ENCODE measurements around the gene SLC38A11.
"Not testable (repeated sequence)": the region's sequence is repeated elsewhere in the genome, so short reads cannot be mapped to it uniquely, and the experiment has no call there.

The SLC38A11 gene

DNA sequence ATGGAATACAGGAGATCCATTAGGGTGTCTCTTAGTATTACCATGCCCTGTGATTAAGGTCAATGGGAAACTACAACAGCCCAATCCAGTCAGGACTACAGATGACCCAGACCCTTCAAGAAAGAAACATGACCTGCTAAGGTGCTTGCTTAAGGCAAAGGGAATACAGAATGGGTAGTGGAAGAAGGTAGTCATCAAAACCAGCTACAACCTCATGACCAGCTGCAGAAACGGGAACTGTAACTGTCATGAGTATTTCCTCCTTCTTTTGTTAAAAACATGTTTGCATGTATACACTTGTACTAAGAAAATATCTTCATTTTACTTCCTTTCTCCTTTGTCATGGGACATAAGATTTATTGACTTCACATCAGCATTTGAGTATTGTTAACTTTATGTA lies 88.9 kb downstream of the SLC38A11 start:
- Histone ChIP-seq H3K27ac (ENCODE audit: insufficient read depth in 1 of 2, low read depth in 1 of 2, low read length in 2 of 2, poor library complexity in 1 of 2, severe bottlenecking in 2 of 2) (peak overlapping the region in 1 of 2 experiments; percentile 39), H3K4me1 (ENCODE audit: control extremely low read depth in 1 of 4, control insufficient read depth in 4 of 4, insufficient read depth in 4 of 4, low read length in 3 of 4) (peaks cover 0 to 19% (median 9%) of the 10 kb centered on the region in 4 experiments)
- H3K4me3 ChIP-seq (ENCODE audit: control insufficient read depth in 1 of 7, extremely low read depth in 1 of 7, insufficient read depth in 4 of 7, low read depth in 2 of 7, low read length in 6 of 7); CTCF ChIA-PET; H3K9me3 ChIP-seq (ENCODE audit: control extremely low read depth in 1 of 5, control insufficient read depth in 4 of 5, insufficient read depth in 2 of 5, low read depth in 1 of 5, low read length in 4 of 5); H3K27me3 ChIP-seq (replicated peaks in 2 of 5; ENCODE audit: control insufficient read depth in 4 of 5, insufficient read depth in 5 of 5, low read length in 4 of 5); H3K36me3 ChIP-seq (ENCODE audit: control insufficient read depth in 4 of 4, insufficient read depth in 4 of 4, low read length in 3 of 4): not testable (repeated sequence)
- POLR2A ChIA-PET: interaction anchor here (0.6 kb wide), 1 partner anchor 11 kb away, joined by 3 read pairs; no protein-coding TSS in a partner anchor
- peak; percentile 31 to 92 (median 85) for DNase-seq
- WGBS (ENCODE audit: insufficient coverage): no CpG with 5 or more reads among the region's 1 CpG

DNA sequence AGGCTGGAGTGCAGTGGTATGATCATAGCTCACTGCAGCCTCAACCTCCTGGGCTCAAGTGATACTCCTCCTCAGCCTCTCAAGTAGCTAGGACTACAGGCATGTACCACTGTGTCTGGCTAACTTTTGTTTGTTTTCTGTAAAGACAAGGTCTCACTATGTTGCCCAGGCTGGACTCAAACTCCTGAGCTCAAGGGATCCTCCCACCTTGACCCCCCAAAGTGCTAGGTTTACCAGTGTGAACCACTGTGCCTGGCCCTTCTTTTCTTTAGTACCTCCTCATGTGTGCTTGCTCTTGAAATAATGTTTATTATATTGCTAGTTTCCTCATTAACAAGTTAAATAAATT lies 94.7 kb downstream of the SLC38A11 start:
- ChIA-PET CTCF (interaction anchor here (0.6 to 2.1 kb wide), 3 partner anchors 16 to 72 kb away, joined by 3 to 6 read pairs (median 5); no protein-coding TSS in a partner anchor), POLR2A (no interaction called here)

DNA sequence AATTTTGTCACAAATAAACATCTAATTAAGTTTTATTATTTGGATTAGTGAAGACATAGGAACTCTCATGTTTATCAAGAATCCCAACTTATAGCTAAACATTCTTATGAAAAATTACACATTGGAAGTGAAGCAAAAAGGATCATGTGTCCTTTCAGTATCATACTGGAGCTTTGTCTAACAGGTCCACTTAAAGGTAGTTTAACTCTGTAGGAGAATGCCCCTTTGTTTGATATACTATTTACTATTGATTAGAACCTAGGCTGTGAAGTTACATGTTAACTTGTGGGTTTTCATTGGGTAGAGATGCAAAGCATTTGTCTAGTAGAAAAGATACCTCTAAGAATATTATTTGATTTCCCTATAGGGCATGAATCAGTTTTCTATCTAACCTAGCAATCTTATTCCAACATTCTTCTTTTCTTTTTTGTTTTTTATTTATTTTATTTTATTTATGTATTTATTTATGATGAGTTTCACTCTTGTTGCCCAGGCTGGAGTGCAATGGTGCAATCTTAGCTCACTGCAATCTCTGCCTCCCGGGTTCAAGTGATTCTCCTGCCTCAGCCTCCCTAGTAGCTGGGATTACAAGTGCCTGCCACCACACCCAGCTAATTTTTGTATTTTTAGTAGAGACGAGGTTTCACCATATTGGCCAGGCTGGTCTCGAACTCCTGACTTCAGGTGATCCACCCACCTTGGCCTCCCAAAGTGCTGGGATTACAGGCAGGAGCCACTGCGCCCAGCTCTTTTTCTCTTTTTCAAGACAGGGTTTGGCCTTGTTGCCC lies 95.2 kb downstream of the SLC38A11 start:
- CTCF ChIA-PET: interaction anchor here (0.6 to 1.4 kb wide), 4 partner anchors 15 to 72 kb away, joined by 3 to 5 read pairs (median 4); partner anchors contain the start of gene COBLL1
- no CpG with 5 or more reads among the region's 4 CpGs for WGBS (ENCODE audit: insufficient coverage)
- POLR2A ChIA-PET; H3K27ac ChIP-seq (ENCODE audit: insufficient read depth in 1 of 2, low read depth in 1 of 2, low read length in 2 of 2, poor library complexity in 1 of 2, severe bottlenecking in 2 of 2); H3K27me3 ChIP-seq (replicated peaks in 2 of 5; ENCODE audit: control insufficient read depth in 4 of 5, insufficient read depth in 5 of 5, low read length in 4 of 5); H3K4me3 ChIP-seq (ENCODE audit: control insufficient read depth in 1 of 7, extremely low read depth in 1 of 7, insufficient read depth in 4 of 7, low read depth in 2 of 7, low read length in 6 of 7); H3K4me1 ChIP-seq (ENCODE audit: control extremely low read depth in 1 of 4, control insufficient read depth in 4 of 4, insufficient read depth in 4 of 4, low read length in 3 of 4); H3K9me3 ChIP-seq (ENCODE audit: control extremely low read depth in 1 of 5, control insufficient read depth in 4 of 5, insufficient read depth in 2 of 5, low read depth in 1 of 5, low read length in 4 of 5); H3K36me3 ChIP-seq (ENCODE audit: control insufficient read depth in 4 of 4, insufficient read depth in 4 of 4, low read length in 3 of 4); DNase-seq: not testable (repeated sequence)

More for the DNA sequence above, 94.7 kb downstream of the SLC38A11 start:
- Histone ChIP-seq H3K9me3 (ENCODE audit: control extremely low read depth in 1 of 5, control insufficient read depth in 4 of 5, insufficient read depth in 2 of 5, low read depth in 1 of 5, low read length in 4 of 5) (no peaks in the 10 kb centered on the region), H3K36me3 (ENCODE audit: control insufficient read depth in 4 of 4, insufficient read depth in 4 of 4, low read length in 3 of 4) (no peaks in the 10 kb centered on the region), H3K4me1 (ENCODE audit: control extremely low read depth in 1 of 4, control insufficient read depth in 4 of 4, insufficient read depth in 4 of 4, low read length in 3 of 4) (peaks cover 0 to under 1% (median 0%) of the 10 kb centered on the region in 4 experiments), H3K4me3 (ENCODE audit: control insufficient read depth in 1 of 7, extremely low read depth in 1 of 7, insufficient read depth in 4 of 7, low read depth in 2 of 7, low read length in 6 of 7) (no peak overlapping the region), H3K27me3 (replicated peaks in 2 of 5; ENCODE audit: control insufficient read depth in 4 of 5, insufficient read depth in 5 of 5, low read length in 4 of 5) (no peaks in the 10 kb centered on the region), H3K27ac (ENCODE audit: insufficient read depth in 1 of 2, low read depth in 1 of 2, low read length in 2 of 2, poor library complexity in 1 of 2, severe bottlenecking in 2 of 2) (no peak overlapping the region)
- no peak for DNase-seq

DNA sequence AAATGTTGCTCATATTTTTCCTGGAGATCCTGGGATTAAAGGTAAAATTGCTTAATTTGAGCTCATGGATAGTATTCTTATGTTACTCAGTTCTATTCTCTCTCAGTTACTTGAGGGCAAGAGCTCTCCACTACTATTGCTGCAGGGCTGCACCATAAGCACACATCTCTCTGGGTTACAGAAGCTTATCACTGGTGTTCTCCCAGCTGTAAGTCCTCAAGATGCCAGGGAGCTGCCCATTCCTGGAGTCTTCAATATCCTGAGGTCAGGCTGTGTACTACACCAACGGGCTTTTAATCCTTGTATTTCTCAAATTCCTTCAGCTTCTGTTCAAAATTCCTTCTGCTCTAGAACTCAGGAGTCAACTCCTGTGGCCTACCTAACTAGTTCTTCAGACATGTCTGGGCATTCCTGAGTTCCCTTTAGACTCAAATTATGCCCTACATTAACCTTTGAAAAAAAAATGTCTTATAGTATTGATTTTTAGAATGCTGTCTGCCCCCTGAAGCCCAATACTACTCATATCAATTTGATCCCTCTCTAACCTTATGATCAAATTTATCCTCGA lies 96.0 kb downstream of the SLC38A11 start:
- no peak overlapping the region for H3K4me3 ChIP-seq (ENCODE audit: control insufficient read depth in 1 of 7, extremely low read depth in 1 of 7, insufficient read depth in 4 of 7, low read depth in 2 of 7, low read length in 6 of 7)
- H3K4me1 ChIP-seq (ENCODE audit: control extremely low read depth in 1 of 4, control insufficient read depth in 4 of 4, insufficient read depth in 4 of 4, low read length in 3 of 4): no peaks in the 10 kb centered on the region
- 100% methylated on average over 1 of the region's 2 CpGs for WGBS (ENCODE audit: insufficient coverage)
- no peak for DNase-seq
- H3K9me3 ChIP-seq (ENCODE audit: control extremely low read depth in 1 of 5, control insufficient read depth in 4 of 5, insufficient read depth in 2 of 5, low read depth in 1 of 5, low read length in 4 of 5): no peaks in the 10 kb centered on the region
- no peaks in the 10 kb centered on the region for H3K36me3 ChIP-seq (ENCODE audit: control insufficient read depth in 4 of 4, insufficient read depth in 4 of 4, low read length in 3 of 4)
- CTCF ChIA-PET: interaction anchor here (1.0 to 2.3 kb wide), 4 partner anchors 16 to 55 kb away, joined by 3 to 7 read pairs (median 4); partner anchors contain the start of gene COBLL1
- H3K27me3 ChIP-seq (replicated peaks in 2 of 5; ENCODE audit: control insufficient read depth in 4 of 5, insufficient read depth in 5 of 5, low read length in 4 of 5): no peaks in the 10 kb centered on the region
- POLR2A ChIA-PET: no interaction called here
- no peak overlapping the region for H3K27ac ChIP-seq (ENCODE audit: insufficient read depth in 1 of 2, low read depth in 1 of 2, low read length in 2 of 2, poor library complexity in 1 of 2, severe bottlenecking in 2 of 2)

DNA sequence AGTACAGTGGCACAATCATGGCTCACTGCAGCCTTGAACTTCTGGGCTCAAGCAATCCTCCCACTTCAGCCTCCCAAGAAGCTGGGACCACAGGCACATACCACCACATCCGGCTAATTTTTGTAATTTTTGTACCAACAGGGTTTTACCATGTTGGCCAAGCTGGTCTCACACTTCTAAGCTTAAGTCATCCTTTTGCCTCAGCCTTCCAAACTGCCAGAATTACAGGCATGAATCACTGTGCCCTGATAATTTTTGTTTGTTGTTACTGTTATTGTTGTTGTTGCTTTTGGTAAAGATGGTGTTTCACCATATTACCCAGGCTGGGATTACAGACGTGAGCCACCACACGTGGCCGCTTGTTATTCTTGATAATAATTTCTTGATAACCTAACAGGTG lies 103.2 kb downstream of the SLC38A11 start:
- Histone ChIP-seq H3K27ac (ENCODE audit: insufficient read depth in 1 of 2, low read depth in 1 of 2, low read length in 2 of 2, poor library complexity in 1 of 2, severe bottlenecking in 2 of 2) (no peak overlapping the region), H3K36me3 (ENCODE audit: control insufficient read depth in 4 of 4, insufficient read depth in 4 of 4, low read length in 3 of 4) (no peaks in the 10 kb centered on the region), H3K4me3 (ENCODE audit: control insufficient read depth in 1 of 7, extremely low read depth in 1 of 7, insufficient read depth in 4 of 7, low read depth in 2 of 7, low read length in 6 of 7) (no peak overlapping the region), H3K27me3 (replicated peaks in 2 of 5; ENCODE audit: control insufficient read depth in 4 of 5, insufficient read depth in 5 of 5, low read length in 4 of 5) (no peaks in the 10 kb centered on the region), H3K4me1 (ENCODE audit: control extremely low read depth in 1 of 4, control insufficient read depth in 4 of 4, insufficient read depth in 4 of 4, low read length in 3 of 4) (peaks cover 0 to 23% (median 7%) of the 10 kb centered on the region in 4 experiments), H3K9me3 (ENCODE audit: control extremely low read depth in 1 of 5, control insufficient read depth in 4 of 5, insufficient read depth in 2 of 5, low read depth in 1 of 5, low read length in 4 of 5) (no peaks in the 10 kb centered on the region)
- 100% methylated on average over 3 of the region's 4 CpGs for WGBS (ENCODE audit: insufficient coverage)
- CTCF ChIA-PET: interaction anchor here (1.5 kb wide), 1 partner anchor 10 kb away, joined by 5 read pairs; the partner anchor contains the start of gene COBLL1
- POLR2A ChIA-PET: no interaction called here
- no peak for DNase-seq

DNA sequence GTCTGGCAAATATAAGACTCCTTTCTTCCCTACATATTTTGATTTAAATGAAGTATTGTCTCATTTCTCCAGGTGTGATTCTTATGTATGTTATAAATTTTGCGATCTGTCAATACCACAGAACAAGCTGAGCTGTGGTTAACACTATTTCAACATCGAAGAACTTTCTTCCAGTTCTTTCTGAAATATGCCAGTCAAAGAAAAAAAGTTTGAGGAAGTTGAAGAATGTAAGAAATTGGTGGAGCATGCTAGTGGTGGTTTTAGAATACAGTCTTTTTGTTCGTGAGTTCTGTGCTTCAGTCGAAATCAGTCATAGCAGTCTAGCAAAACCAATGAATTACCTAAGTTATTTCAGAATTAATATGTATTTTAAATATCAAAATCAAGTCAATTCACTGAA lies 105.1 kb downstream of the SLC38A11 start:
- CTCF ChIA-PET: interaction anchor here (1.0 to 1.2 kb wide), 3 partner anchors 8 to 63 kb away, joined by 3 to 5 read pairs (median 3); partner anchors contain the start of gene COBLL1

DNA sequence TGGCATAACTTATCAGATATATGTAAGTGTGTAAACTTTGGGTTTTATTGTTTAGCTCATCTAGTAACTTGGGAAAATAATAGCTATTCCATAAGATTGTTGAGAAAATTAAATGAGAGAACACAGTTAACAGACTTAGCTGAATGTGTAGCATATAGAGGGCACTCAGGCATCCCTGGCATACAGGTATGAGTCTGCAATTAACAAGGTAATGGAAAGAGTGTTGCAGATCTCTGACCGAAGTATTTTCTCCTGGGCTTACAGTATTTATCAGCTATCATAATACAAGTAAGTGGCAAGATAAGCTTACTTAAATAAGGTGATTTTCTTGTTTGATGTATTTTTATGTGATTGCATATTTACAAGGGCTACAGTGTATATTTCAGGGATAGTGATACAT lies 105.8 kb downstream of the SLC38A11 start:
- H3K27me3 ChIP-seq (replicated peaks in 2 of 5; ENCODE audit: control insufficient read depth in 4 of 5, insufficient read depth in 5 of 5, low read length in 4 of 5): no peaks in the 10 kb centered on the region
- H3K27ac ChIP-seq (ENCODE audit: insufficient read depth in 1 of 2, low read depth in 1 of 2, low read length in 2 of 2, poor library complexity in 1 of 2, severe bottlenecking in 2 of 2): no peak overlapping the region
- CTCF ChIA-PET: interaction anchor here (1.0 to 1.2 kb wide), 3 partner anchors 8 to 64 kb away, joined by 3 to 5 read pairs (median 3); partner anchors contain the start of gene COBLL1
- WGBS (ENCODE audit: insufficient coverage): no CpG with 5 or more reads among the region's 1 CpG
- no peak for DNase-seq
- H3K4me3 ChIP-seq (ENCODE audit: control insufficient read depth in 1 of 7, extremely low read depth in 1 of 7, insufficient read depth in 4 of 7, low read depth in 2 of 7, low read length in 6 of 7): no peak overlapping the region
- POLR2A ChIA-PET: no interaction called here
- no peaks in the 10 kb centered on the region for H3K36me3 ChIP-seq (ENCODE audit: control insufficient read depth in 4 of 4, insufficient read depth in 4 of 4, low read length in 3 of 4)
- H3K9me3 ChIP-seq (ENCODE audit: control extremely low read depth in 1 of 5, control insufficient read depth in 4 of 5, insufficient read depth in 2 of 5, low read depth in 1 of 5, low read length in 4 of 5): no peaks in the 10 kb centered on the region
- H3K4me1 ChIP-seq (ENCODE audit: control extremely low read depth in 1 of 4, control insufficient read depth in 4 of 4, insufficient read depth in 4 of 4, low read length in 3 of 4): peaks cover 0 to 23% (median 7%) of the 10 kb centered on the region in 4 experiments

More for the DNA sequence above, 105.1 kb downstream of the SLC38A11 start:
- Histone ChIP-seq H3K4me3 (ENCODE audit: control insufficient read depth in 1 of 7, extremely low read depth in 1 of 7, insufficient read depth in 4 of 7, low read depth in 2 of 7, low read length in 6 of 7) (peak overlapping the region in 1 of 7 experiments; percentile 28), H3K9me3 (ENCODE audit: control extremely low read depth in 1 of 5, control insufficient read depth in 4 of 5, insufficient read depth in 2 of 5, low read depth in 1 of 5, low read length in 4 of 5) (no peaks in the 10 kb centered on the region), H3K27ac (ENCODE audit: insufficient read depth in 1 of 2, low read depth in 1 of 2, low read length in 2 of 2, poor library complexity in 1 of 2, severe bottlenecking in 2 of 2) (no peak overlapping the region), H3K27me3 (replicated peaks in 2 of 5; ENCODE audit: control insufficient read depth in 4 of 5, insufficient read depth in 5 of 5, low read length in 4 of 5) (no peaks in the 10 kb centered on the region), H3K36me3 (ENCODE audit: control insufficient read depth in 4 of 4, insufficient read depth in 4 of 4, low read length in 3 of 4) (no peaks in the 10 kb centered on the region), H3K4me1 (ENCODE audit: control extremely low read depth in 1 of 4, control insufficient read depth in 4 of 4, insufficient read depth in 4 of 4, low read length in 3 of 4) (peaks cover 0 to 23% (median 7%) of the 10 kb centered on the region in 4 experiments)
- POLR2A ChIA-PET: no interaction called here
- peak; percentile 33 to 82 (median 74) for DNase-seq
- WGBS (ENCODE audit: insufficient coverage): no CpG with 5 or more reads among the region's 4 CpGs

All from common myeloid progenitor, CD34-positive (primary cell).